Panc1 (cell line): ENCODE measurements around the gene C20orf141.

Source experiments
- CTCF ChIP-seq: fragments of 450-650 bp; IDR thresholded peaks from 2 replicates; pipeline ENCODE4 v1.5.1; 2017; ENCODE audit warnings: mild to moderate bottlenecking
- POLR2AphosphoS5 ChIP-seq: IDR thresholded peaks from 2 replicates; pipeline ENCODE4 v1.6.1; 2012; ENCODE audit warnings: mild to moderate bottlenecking, low read depth, low read length, moderate library complexity
- REST ChIP-seq, 2 experiments: IDR thresholded peaks; 2 replicates each; pipeline ENCODE4 v1.6.1; 2011 to 2012; ENCODE audit warnings: low read depth in 2 of 2, control low read depth in 1 of 2, low read length in 1 of 2, mild to moderate bottlenecking in 1 of 2, moderate library complexity in 1 of 2; ENCODE audit not compliant: insufficient read depth in 1 of 2
- SIN3A ChIP-seq: IDR thresholded peaks from 2 replicates; pipeline ENCODE4 v1.6.1; 2012; ENCODE audit warnings: low read depth, mild to moderate bottlenecking, low read length, moderate library complexity, borderline replicate concordance; ENCODE audit not compliant: insufficient read depth
- TCF7L2 ChIP-seq: IDR thresholded peaks from 2 replicates; pipeline ENCODE4 v1.6.1; 2011; ENCODE audit warnings: mild to moderate bottlenecking, low read depth, low read length, inconsistent platforms

GRCh38 chr20:2849529-2849928, 34.7 kb downstream of the C20orf141 start:
- no peak for TF ChIP-seq CTCF
- no peak for TF ChIP-seq TCF7L2
- no peak for TF ChIP-seq POLR2AphosphoS5
- TF ChIP-seq REST (IDR thresholded peaks at IDR 0.05; ENCODE audit: insufficient read depth in 1 of 2, low read depth in 2 of 2, low read length in 1 of 2), result no peak
- no peak for TF ChIP-seq SIN3A
